ENCODE measurements around the gene GLIS2.

The GLIS2 gene

DNA sequence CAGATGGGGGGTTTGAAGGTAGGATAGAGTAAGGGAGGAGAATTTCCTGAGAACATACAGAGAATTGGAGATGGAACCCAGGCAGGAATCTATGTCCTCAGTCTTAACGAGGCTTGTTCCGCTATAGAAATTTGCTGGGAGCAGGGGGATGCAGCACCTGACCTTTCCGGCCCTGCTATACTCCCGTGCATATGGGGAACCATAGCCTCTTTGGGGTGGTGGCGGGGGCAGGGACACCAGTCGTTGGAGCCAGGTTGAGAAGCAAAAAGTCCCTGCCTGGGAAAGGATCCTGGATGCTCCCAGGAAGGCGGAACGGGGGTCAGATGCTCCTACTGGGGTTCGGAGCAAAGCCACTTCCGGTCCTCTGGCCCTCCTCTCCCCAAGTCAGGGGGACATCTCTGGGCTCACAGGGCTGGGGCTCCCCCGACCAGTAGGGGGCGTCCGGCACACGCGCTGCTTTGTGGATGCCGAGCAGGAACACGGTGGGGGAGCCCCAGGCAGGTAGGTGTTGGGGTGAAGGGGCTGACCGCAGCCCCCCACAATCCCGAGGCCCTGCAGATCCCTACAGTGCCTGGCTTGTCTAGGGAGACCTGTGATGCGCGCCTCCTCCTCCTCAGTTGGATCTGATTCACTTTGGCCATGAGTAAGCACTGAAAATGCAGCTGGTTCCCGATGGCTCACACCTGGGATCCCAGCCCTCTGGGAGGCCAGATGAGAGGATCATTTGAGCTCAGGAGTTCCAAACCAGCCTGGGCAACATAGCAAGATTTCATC, 27.5 kb upstream of the GLIS2 start:
- TF ChIP-seq, protein P1, sequence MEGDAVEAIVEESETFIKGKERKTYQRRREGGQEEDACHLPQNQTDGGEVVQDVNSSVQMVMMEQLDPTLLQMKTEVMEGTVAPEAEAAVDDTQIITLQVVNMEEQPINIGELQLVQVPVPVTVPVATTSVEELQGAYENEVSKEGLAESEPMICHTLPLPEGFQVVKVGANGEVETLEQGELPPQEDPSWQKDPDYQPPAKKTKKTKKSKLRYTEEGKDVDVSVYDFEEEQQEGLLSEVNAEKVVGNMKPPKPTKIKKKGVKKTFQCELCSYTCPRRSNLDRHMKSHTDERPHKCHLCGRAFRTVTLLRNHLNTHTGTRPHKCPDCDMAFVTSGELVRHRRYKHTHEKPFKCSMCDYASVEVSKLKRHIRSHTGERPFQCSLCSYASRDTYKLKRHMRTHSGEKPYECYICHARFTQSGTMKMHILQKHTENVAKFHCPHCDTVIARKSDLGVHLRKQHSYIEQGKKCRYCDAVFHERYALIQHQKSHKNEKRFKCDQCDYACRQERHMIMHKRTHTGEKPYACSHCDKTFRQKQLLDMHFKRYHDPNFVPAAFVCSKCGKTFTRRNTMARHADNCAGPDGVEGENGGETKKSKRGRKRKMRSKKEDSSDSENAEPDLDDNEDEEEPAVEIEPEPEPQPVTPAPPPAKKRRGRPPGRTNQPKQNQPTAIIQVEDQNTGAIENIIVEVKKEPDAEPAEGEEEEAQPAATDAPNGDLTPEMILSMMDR (conservative IDR thresholded peaks at IDR 0.05; ENCODE audit: control insufficient read depth, insufficient read depth, low read depth, low read length): peak; percentile 73
- peak; percentile 75 for DNase-seq (ENCODE audit: low read depth)
- H3K4me3 ChIP-seq (ENCODE audit: control insufficient read depth, low read depth, low read length): no peak overlapping the region

DNA sequence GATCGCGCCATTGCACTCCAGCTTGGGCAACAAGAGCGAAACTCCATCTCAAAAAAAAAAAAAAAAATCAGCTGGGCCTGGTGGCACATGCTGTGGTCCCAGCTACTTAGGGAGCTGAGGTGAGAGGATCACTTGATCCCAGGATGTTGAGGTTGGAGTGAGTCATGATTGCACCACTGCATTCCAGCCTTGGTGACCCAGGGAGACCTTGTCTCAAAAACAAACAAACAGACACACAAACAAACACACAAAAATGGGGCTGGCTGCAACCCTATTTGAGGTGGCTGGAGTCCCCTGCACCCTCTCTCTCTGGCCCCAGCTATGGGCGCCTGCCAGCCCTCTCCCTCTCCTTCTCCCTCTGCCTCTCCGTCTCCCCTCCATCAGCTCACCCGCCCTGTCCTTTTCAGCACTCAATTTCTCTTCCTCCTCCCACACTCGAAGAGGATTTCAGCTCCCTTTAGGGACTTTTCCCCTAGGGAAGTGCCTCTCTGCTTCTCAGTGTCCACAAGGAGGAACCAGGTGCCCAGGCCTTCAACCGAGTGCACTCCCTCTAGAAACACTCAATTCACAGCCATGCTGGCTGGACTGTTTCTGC, 25.5 kb upstream of the GLIS2 start:
- TF ChIP-seq, protein P1 (conservative IDR thresholded peaks at IDR 0.05; ENCODE audit: control insufficient read depth, insufficient read depth, low read depth, low read length): no peak
- no peak overlapping the region for H3K4me3 ChIP-seq (ENCODE audit: control insufficient read depth, low read depth, low read length)
- DNase-seq (ENCODE audit: low read depth): peak; percentile 86

DNA sequence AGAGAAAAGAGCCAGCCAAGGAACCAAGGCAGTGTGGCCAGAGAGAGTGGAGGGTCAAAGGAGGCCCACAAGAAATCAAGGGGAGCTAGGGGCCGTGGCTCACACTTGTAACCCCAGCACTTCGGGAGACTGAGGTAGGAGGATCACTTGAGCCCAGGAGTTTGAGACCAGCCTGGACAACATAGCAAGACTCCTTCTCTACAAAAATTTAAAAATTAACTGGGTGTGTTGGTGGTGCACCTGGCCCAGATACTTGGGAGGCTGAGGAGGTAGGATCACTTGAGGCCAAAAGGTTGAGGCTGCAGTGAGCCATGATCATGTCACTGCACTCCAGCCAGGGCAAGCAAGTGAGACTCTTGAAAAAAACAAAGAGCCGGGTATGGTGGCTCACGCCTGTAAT, 24.2 kb upstream of the GLIS2 start:
- no peak overlapping the region for H3K4me3 ChIP-seq (ENCODE audit: control insufficient read depth, low read depth, low read length)
- TF ChIP-seq, protein P1 (conservative IDR thresholded peaks at IDR 0.05; ENCODE audit: control insufficient read depth, insufficient read depth, low read depth, low read length): no peak
- no peak for DNase-seq (ENCODE audit: low read depth)

DNA sequence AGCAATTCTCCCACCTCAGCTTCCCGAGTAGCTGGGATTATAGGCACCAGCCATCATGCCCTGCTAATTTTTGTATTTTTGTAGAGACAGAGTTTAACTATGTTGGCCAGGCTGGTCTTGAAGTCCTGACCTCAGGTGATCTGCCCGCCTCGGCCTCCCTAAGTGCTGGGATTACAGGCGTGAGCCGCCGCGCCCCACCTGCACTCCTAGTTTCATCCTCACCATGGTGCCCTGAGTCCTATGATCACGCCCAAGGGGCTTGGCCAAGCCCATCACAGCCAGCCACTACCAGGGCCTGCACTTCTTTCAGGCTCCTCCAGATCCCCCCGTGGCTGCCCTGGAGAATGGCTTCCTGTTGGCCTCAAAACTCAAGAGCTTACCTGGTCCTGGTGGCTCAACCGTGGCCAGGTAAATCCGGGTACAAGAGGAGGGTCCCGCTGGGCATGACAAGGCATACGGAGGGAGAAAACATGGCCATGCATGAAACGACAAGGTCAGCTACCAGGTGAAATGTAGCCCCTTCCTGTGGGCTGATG, 22.6 kb upstream of the GLIS2 start:
- TF ChIP-seq, protein P1 (conservative IDR thresholded peaks at IDR 0.05; ENCODE audit: control insufficient read depth, insufficient read depth, low read depth, low read length): no peak
- no peak for DNase-seq (ENCODE audit: low read depth)
- H3K4me3 ChIP-seq (ENCODE audit: control insufficient read depth, low read depth, low read length): no peak overlapping the region

DNA sequence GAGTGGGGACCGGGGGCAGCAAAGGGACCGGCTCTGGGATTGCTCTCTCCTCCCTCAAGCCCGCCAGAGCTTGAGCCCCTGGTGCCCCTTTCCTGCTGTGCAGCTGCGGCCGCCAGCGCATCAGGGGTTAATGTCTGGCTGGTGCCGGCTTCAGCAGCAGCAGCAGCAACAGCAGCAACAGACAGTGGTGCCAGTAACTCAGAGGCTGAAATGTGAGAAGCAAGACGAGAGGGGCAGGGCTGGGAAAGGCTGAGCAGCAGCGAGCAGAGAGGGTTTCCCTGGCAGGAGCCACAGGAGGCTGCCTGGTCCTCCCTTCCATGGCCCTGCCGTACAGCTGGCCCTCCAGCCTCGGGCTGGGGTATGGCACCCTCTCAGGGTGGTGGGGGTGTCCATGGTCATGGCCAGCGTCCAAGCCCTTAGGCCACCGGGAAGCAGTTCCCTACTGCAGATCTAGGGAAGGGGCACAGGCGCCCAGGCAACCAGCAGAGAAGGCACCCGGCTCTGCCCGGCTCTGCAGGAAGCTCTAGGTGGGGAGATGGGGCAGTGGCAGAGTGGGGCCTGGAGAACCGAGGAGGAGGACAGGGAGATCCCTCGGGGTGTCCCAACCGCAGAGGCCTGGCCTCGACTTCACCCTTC, 21.9 kb upstream of the GLIS2 start:
- peak; percentile 76 for DNase-seq (ENCODE audit: low read depth)
- no peak overlapping the region for H3K4me3 ChIP-seq (ENCODE audit: control insufficient read depth, low read depth, low read length)

DNA sequence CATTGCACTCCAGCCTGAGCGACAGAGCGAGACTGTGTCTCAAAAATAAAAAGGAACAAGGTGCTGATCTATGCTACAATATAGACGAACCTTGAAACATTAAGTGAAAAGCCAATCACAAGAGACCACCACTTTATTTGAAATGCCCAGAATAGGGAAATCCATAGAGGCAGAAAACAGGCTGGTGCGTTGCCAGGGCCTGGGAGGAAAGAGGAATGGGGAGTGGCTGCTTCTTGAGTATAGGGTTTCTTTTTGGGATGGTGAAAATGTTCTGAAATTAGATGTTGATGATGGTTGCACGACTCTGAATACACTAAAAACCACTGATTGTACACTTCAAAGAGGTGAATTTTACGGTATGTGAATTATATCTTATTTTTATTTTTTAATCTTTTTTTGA, 20.3 kb upstream of the GLIS2 start:
- DNase-seq (ENCODE audit: low read depth): no peak
- H3K4me3 ChIP-seq (ENCODE audit: control insufficient read depth, low read depth, low read length): no peak overlapping the region
- TF ChIP-seq, protein P1 (conservative IDR thresholded peaks at IDR 0.05; ENCODE audit: control insufficient read depth, insufficient read depth, low read depth, low read length): no peak

More for the DNA sequence above, 21.9 kb upstream of the GLIS2 start:
- TF ChIP-seq, protein P1 (conservative IDR thresholded peaks at IDR 0.05; ENCODE audit: control insufficient read depth, insufficient read depth, low read depth, low read length): no peak

Measured in fibroblast of mammary gland (primary cell).